ENCODE measurements around the gene FILIP1L. TPM values are rescaled to one million over a fixed set of nuclear protein-coding genes. Genes with fewer than 3 reads are reported as not detected.

The FILIP1L gene
- total and polyA plus RNA-seq, 2 donors: 75.1 to 103 TPM

- 72% methylated on average over 2 of the region's 2 CpGs for WGBS
- no peak for DNase-seq (ENCODE audit: extremely low spot score)
- no peaks in the 10 kb centered on the region for H3K36me3 ChIP-seq (ENCODE audit: insufficient read depth)
- no peak overlapping the region for H3K4me3 ChIP-seq (ENCODE audit: low read depth, low read length)
- H3K27ac ChIP-seq (ENCODE audit: low read depth): no peak overlapping the region
- H3K4me1 ChIP-seq (ENCODE audit: insufficient read depth): no peaks in the 10 kb centered on the region
Observed at GRCh38 chr3:99858469-99858868, 255.8 kb downstream of the FILIP1L start.

- Histone ChIP-seq H3K36me3 (ENCODE audit: insufficient read depth) (no peaks in the 10 kb centered on the region), H3K4me1 (ENCODE audit: insufficient read depth) (no peaks in the 10 kb centered on the region), H3K4me3 (ENCODE audit: low read depth, low read length) (no peak overlapping the region), H3K27ac (ENCODE audit: low read depth) (no peak overlapping the region)
- 51% methylated on average over 1 of the region's 1 CpG for WGBS
- DNase-seq (ENCODE audit: extremely low spot score): no peak
Observed at GRCh38 chr3:99857278-99857677, 257.0 kb downstream of the FILIP1L start.

- no peak for DNase-seq (ENCODE audit: extremely low spot score)
- Histone ChIP-seq H3K36me3 (ENCODE audit: insufficient read depth) (no peaks in the 10 kb centered on the region), H3K27ac (ENCODE audit: low read depth) (no peak overlapping the region), H3K4me1 (ENCODE audit: insufficient read depth) (no peaks in the 10 kb centered on the region), H3K4me3 (ENCODE audit: low read depth, low read length) (no peak overlapping the region)
- WGBS: 77% methylated on average over 3 of the region's 3 CpGs
Observed at GRCh38 chr3:99856437-99857220, 257.7 kb downstream of the FILIP1L start.

GRCh38 chr3:99855900-99856299, 258.4 kb downstream of the FILIP1L start:
- no peak for DNase-seq (ENCODE audit: extremely low spot score)
- Histone ChIP-seq H3K4me1 (ENCODE audit: insufficient read depth) (no peaks in the 10 kb centered on the region), H3K27ac (ENCODE audit: low read depth) (no peak overlapping the region), H3K36me3 (ENCODE audit: insufficient read depth) (no peaks in the 10 kb centered on the region), H3K4me3 (ENCODE audit: low read depth, low read length) (no peak overlapping the region)
- 83% methylated on average over 1 of the region's 1 CpG for WGBS

- 74% methylated on average over 1 of the region's 1 CpG for WGBS
- no peaks in the 10 kb centered on the region for H3K4me1 ChIP-seq (ENCODE audit: insufficient read depth)
Observed at GRCh38 chr3:99854756-99855298, 259.5 kb downstream of the FILIP1L start.

GRCh38 chr3:99852851-99853250, 261.4 kb downstream of the FILIP1L start:
- WGBS: 44% methylated on average over 1 of the region's 1 CpG
- no peaks in the 10 kb centered on the region for H3K36me3 ChIP-seq (ENCODE audit: insufficient read depth)
- H3K4me1 ChIP-seq (ENCODE audit: insufficient read depth): no peaks in the 10 kb centered on the region
- no peak overlapping the region for H3K27ac ChIP-seq (ENCODE audit: low read depth)
- no peak for DNase-seq (ENCODE audit: extremely low spot score)
- no peak overlapping the region for H3K4me3 ChIP-seq (ENCODE audit: low read depth, low read length)

More at GRCh38 chr3:99854756-99855298, 259.5 kb downstream of the FILIP1L start:
- no peak for DNase-seq (ENCODE audit: extremely low spot score)
- H3K36me3 ChIP-seq (ENCODE audit: insufficient read depth): no peaks in the 10 kb centered on the region
- no peak overlapping the region for H3K4me3 ChIP-seq (ENCODE audit: low read depth, low read length)
- H3K27ac ChIP-seq (ENCODE audit: low read depth): no peak overlapping the region

- Histone ChIP-seq H3K27ac (ENCODE audit: low read depth) (no peak overlapping the region), H3K36me3 (ENCODE audit: insufficient read depth) (no peaks in the 10 kb centered on the region), H3K4me1 (ENCODE audit: insufficient read depth) (no peaks in the 10 kb centered on the region), H3K4me3 (ENCODE audit: low read depth, low read length) (no peak overlapping the region)
- DNase-seq (ENCODE audit: extremely low spot score): no peak
- WGBS: 87% methylated on average over 1 of the region's 1 CpG
Observed at GRCh38 chr3:99851955-99852354, 262.3 kb downstream of the FILIP1L start.

- Histone ChIP-seq H3K4me3 (ENCODE audit: low read depth, low read length) (no peak overlapping the region), H3K27ac (ENCODE audit: low read depth) (no peak overlapping the region), H3K36me3 (ENCODE audit: insufficient read depth) (no peaks in the 10 kb centered on the region), H3K4me1 (ENCODE audit: insufficient read depth) (no peaks in the 10 kb centered on the region)
- DNase-seq (ENCODE audit: extremely low spot score): no peak
- WGBS: 85% methylated on average over 6 of the region's 6 CpGs
Observed at GRCh38 chr3:99850608-99851007, 263.7 kb downstream of the FILIP1L start.

GRCh38 chr3:99848433-99848832, 265.9 kb downstream of the FILIP1L start:
- no peak overlapping the region for H3K4me3 ChIP-seq (ENCODE audit: low read depth, low read length)
- H3K27ac ChIP-seq (ENCODE audit: low read depth): no peak overlapping the region

GRCh38 chr3:99846477-99847160, 267.7 kb downstream of the FILIP1L start:
- no peak overlapping the region for H3K4me3 ChIP-seq (ENCODE audit: low read depth, low read length)
- no peak for DNase-seq (ENCODE audit: extremely low spot score)
- 25% methylated on average over 6 of the region's 6 CpGs for WGBS
- H3K27ac ChIP-seq (ENCODE audit: low read depth): peak overlapping the region; percentile 38
- no peaks in the 10 kb centered on the region for H3K36me3 ChIP-seq (ENCODE audit: insufficient read depth)
- H3K4me1 ChIP-seq (ENCODE audit: insufficient read depth): no peaks in the 10 kb centered on the region

More at GRCh38 chr3:99848433-99848832, 265.9 kb downstream of the FILIP1L start:
- Histone ChIP-seq H3K36me3 (ENCODE audit: insufficient read depth) (no peaks in the 10 kb centered on the region), H3K4me1 (ENCODE audit: insufficient read depth) (no peaks in the 10 kb centered on the region)
- 63% methylated on average over 6 of the region's 6 CpGs for WGBS
- DNase-seq (ENCODE audit: extremely low spot score): no peak

- H3K27ac ChIP-seq (ENCODE audit: low read depth): peak overlapping the region; percentile 59
- H3K4me3 ChIP-seq (ENCODE audit: low read depth, low read length): no peak overlapping the region
- WGBS: 42% methylated on average over 2 of the region's 2 CpGs
- H3K4me1 ChIP-seq (ENCODE audit: insufficient read depth): no peaks in the 10 kb centered on the region
- no peaks in the 10 kb centered on the region for H3K36me3 ChIP-seq (ENCODE audit: insufficient read depth)
- no peak for DNase-seq (ENCODE audit: extremely low spot score)
Observed at GRCh38 chr3:99845999-99846398, 268.3 kb downstream of the FILIP1L start.

GRCh38 chr3:99845331-99845730, 269.0 kb downstream of the FILIP1L start:
- Histone ChIP-seq H3K27ac (ENCODE audit: low read depth) (peak overlapping the region; percentile 2), H3K4me3 (ENCODE audit: low read depth, low read length) (no peak overlapping the region), H3K4me1 (ENCODE audit: insufficient read depth) (no peaks in the 10 kb centered on the region), H3K36me3 (ENCODE audit: insufficient read depth) (no peaks in the 10 kb centered on the region)
- WGBS: 32% methylated on average over 4 of the region's 4 CpGs
- DNase-seq (ENCODE audit: extremely low spot score): no peak

- Histone ChIP-seq H3K36me3 (ENCODE audit: insufficient read depth) (no peaks in the 10 kb centered on the region), H3K4me3 (ENCODE audit: low read depth, low read length) (no peak overlapping the region), H3K4me1 (ENCODE audit: insufficient read depth) (no peaks in the 10 kb centered on the region), H3K27ac (ENCODE audit: low read depth) (peak overlapping the region; percentile 62)
- WGBS: 29% methylated on average over 10 of the region's 10 CpGs
- no peak for DNase-seq (ENCODE audit: extremely low spot score)
Observed at GRCh38 chr3:99843590-99844258, 270.6 kb downstream of the FILIP1L start.

Data from urinary bladder (tissue), 4 donors.